H9 (cell line): ENCODE results near the gene R3HDM2. TPM values are rescaled to one million over a fixed set of nuclear protein-coding genes. Genes with fewer than 3 reads are reported as not detected.

ENCODE experiments used
- DNase-seq: peaks from one replicate; pipeline ENCODE4 v3.0.0-alpha.2; 2017
- H2AFZ ChIP-seq: one replicate; pipeline ENCODE4 v1.6.1; 2013; ENCODE audit warnings: mild to moderate bottlenecking, low read length, control low read depth, moderate library complexity
- H2AK5ac ChIP-seq: 2 replicates; pipeline ENCODE4 v1.6.1; 2013; ENCODE audit warnings: low read length, control low read depth, mixed read lengths; ENCODE audit not compliant: insufficient read length
- H2BK120ac ChIP-seq: one replicate; pipeline ENCODE4 v1.6.1; 2013; ENCODE audit warnings: low read depth, mild to moderate bottlenecking, low read length, control low read depth, inconsistent platforms; ENCODE audit not compliant: poor library complexity, severe bottlenecking
- H2BK12ac ChIP-seq: 2 replicates; pipeline ENCODE4 v1.6.1; 2013; ENCODE audit warnings: low read length, control low read depth, mixed read lengths, low read depth; ENCODE audit not compliant: insufficient read length
- H2BK15ac ChIP-seq: 2 replicates; pipeline ENCODE4 v1.6.1; 2013; ENCODE audit warnings: low read depth, low read length, control low read depth
- H2BK20ac ChIP-seq: one replicate; pipeline ENCODE4 v1.6.1; 2013; ENCODE audit warnings: low read depth, mild to moderate bottlenecking, low read length, control low read depth, inconsistent platforms; ENCODE audit not compliant: poor library complexity, severe bottlenecking
- H2BK5ac ChIP-seq: 2 replicates; pipeline ENCODE4 v1.6.1; 2013; ENCODE audit warnings: low read length, control low read depth, mixed read lengths; ENCODE audit not compliant: insufficient read length
- H3K14ac ChIP-seq: 2 replicates; pipeline ENCODE4 v1.6.1; 2013; ENCODE audit warnings: low read length, control low read depth; ENCODE audit not compliant: insufficient read depth
- H3K18ac ChIP-seq: 2 replicates; pipeline ENCODE4 v1.6.1; 2013; ENCODE audit warnings: low read depth, mild to moderate bottlenecking, mixed read lengths, low read length, control low read depth; ENCODE audit not compliant: insufficient read length
- H3K23ac ChIP-seq: 2 replicates; pipeline ENCODE4 v1.6.1; 2013; ENCODE audit warnings: low read length, control low read depth, mixed read lengths, low read depth; ENCODE audit not compliant: insufficient read length
- H3K23me2 ChIP-seq: 2 replicates; pipeline ENCODE4 v1.6.1; 2013; ENCODE audit warnings: low read depth, mild to moderate bottlenecking, mixed read lengths, low read length, control low read depth; ENCODE audit not compliant: insufficient read length, poor library complexity, severe bottlenecking
- H3K27ac ChIP-seq: 2 replicates; pipeline ENCODE4 v1.5.1; 2013; ENCODE audit warnings: low read length, control low read depth, mixed read lengths, low read depth; ENCODE audit not compliant: insufficient read length
- H3K27me3 ChIP-seq: 2 replicates; pipeline ENCODE4 v1.6.1; 2013; ENCODE audit warnings: low read length, control low read depth, inconsistent platforms; ENCODE audit not compliant: insufficient read depth
- H3K4ac ChIP-seq: 2 replicates; pipeline ENCODE4 v1.6.1; 2013; ENCODE audit warnings: low read depth, mild to moderate bottlenecking, control low read depth, inconsistent platforms, low read length, moderate library complexity
- H3K4me1 ChIP-seq: 2 replicates; pipeline ENCODE4 v1.6.1; 2013; ENCODE audit warnings: low read length, control low read depth, inconsistent platforms; ENCODE audit not compliant: insufficient read depth
- H3K4me2 ChIP-seq: 2 replicates; pipeline ENCODE4 v1.6.1; 2013; ENCODE audit warnings: low read length, control low read depth, mixed read lengths; ENCODE audit not compliant: insufficient read length, insufficient read depth
- H3K56ac ChIP-seq: 2 replicates; pipeline ENCODE4 v1.6.1; 2013; ENCODE audit warnings: low read depth, mild to moderate bottlenecking, mixed read lengths, low read length, control low read depth; ENCODE audit not compliant: insufficient read length
- H3K79me1 ChIP-seq: 2 replicates; pipeline ENCODE4 v1.6.1; 2013; ENCODE audit warnings: low read depth, mild to moderate bottlenecking, moderate library complexity, low read length, control low read depth, inconsistent platforms; ENCODE audit not compliant: insufficient read depth, poor library complexity, severe bottlenecking
- H3K79me2 ChIP-seq: 2 replicates; pipeline ENCODE4 v1.6.1; 2013; ENCODE audit warnings: low read length, control low read depth, inconsistent platforms; ENCODE audit not compliant: insufficient read depth
- H3K9ac ChIP-seq: 2 replicates; pipeline ENCODE4 v1.6.1; 2013; ENCODE audit warnings: low read length, control low read depth, mixed read lengths; ENCODE audit not compliant: insufficient read length; ENCODE audit errors: extremely low read depth
- H3K9me3 ChIP-seq: one replicate; pipeline ENCODE4 v1.6.1; 2013; ENCODE audit warnings: low read depth, low read length, inconsistent platforms; ENCODE audit not compliant: control insufficient read depth
- H3T11ph ChIP-seq: one replicate; pipeline ENCODE4 v1.6.1; 2013; ENCODE audit warnings: mild to moderate bottlenecking, low read length, control low read depth, inconsistent platforms
- H4K20me1 ChIP-seq: one replicate; pipeline ENCODE4 v1.6.1; 2013; ENCODE audit not compliant: control insufficient read depth, insufficient read length, insufficient read depth
- H4K5ac ChIP-seq: 2 replicates; pipeline ENCODE4 v1.6.1; 2013; ENCODE audit warnings: low read depth, mild to moderate bottlenecking, mixed read lengths, low read length, control low read depth; ENCODE audit not compliant: insufficient read length
- H4K8ac ChIP-seq: replicated peaks from 2 replicates; pipeline ENCODE4 v1.6.1; 2013; ENCODE audit warnings: low read length, control low read depth, mixed read lengths, low read depth; ENCODE audit not compliant: insufficient read length
- H4K91ac ChIP-seq: 2 replicates; pipeline ENCODE4 v1.6.1; 2013; ENCODE audit warnings: low read depth, mild to moderate bottlenecking, moderate library complexity, mixed read lengths, low read length, control low read depth; ENCODE audit not compliant: insufficient read length
- H3K27ac Mint-ChIP-seq, 3 experiments: 2 replicates in 2 of 3; 3 replicates in 1 of 3; pipeline ENCODE4 v1.8.0; 2020 to 2021; ENCODE audit warnings: mixed read lengths in 3 of 3, mild to moderate bottlenecking in 1 of 3, moderate library complexity in 1 of 3
- H3K27me3 Mint-ChIP-seq: 2 replicates; pipeline ENCODE4 v1.8.0; 2021; ENCODE audit warnings: low read depth, mild to moderate bottlenecking, moderate library complexity, mixed read lengths
- H3K36me3 Mint-ChIP-seq, 3 experiments: 2 replicates in 2 of 3; 3 replicates in 1 of 3; pipeline ENCODE4 v1.8.0; 2020 to 2021; ENCODE audit warnings: low read depth in 3 of 3, mixed read lengths in 3 of 3; ENCODE audit not compliant: insufficient read depth in 1 of 3
- H3K4me1 Mint-ChIP-seq, 2 experiments: 2 replicates each; pipeline ENCODE4 v1.8.0; 2020; ENCODE audit warnings: mixed read lengths in 2 of 2
- H3K4me3 Mint-ChIP-seq, 2 experiments: 2 replicates in 1 of 2; 3 replicates in 1 of 2; pipeline ENCODE4 v1.8.0; 2020 to 2021; ENCODE audit warnings: mild to moderate bottlenecking in 2 of 2, mixed read lengths in 2 of 2, moderate library complexity in 1 of 2
- H3K9me3 Mint-ChIP-seq, 2 experiments: 2 replicates in 1 of 2; 3 replicates in 1 of 2; pipeline ENCODE4 v1.8.0; 2020; ENCODE audit warnings: mild to moderate bottlenecking in 2 of 2, mixed read lengths in 2 of 2, moderate library complexity in 1 of 2
- CTCF ChIP-seq: fragments of 200-600 bp; sonication (generic); conservative IDR thresholded peaks from 3 replicates; pipeline ENCODE4 v1.8.0; 2021; ENCODE audit warnings: antibody characterized with exemption, mild to moderate bottlenecking
- WGBS: extraction: QIAGEN DNeasy Blood & Tissue Kit; methylation state at CpG from one replicate; pipeline ENCODE4 v1.1.7; 2013; ENCODE audit warnings: missing lambda C conversion rate, low lambda C conversion rate, mixed read lengths; ENCODE audit not compliant: insufficient read length; ENCODE audit errors: extremely low coverage; 5-methylcytosine and 5-hydroxymethylcytosine counted together
- total RNA-seq: library from RNA; stranded (reverse); gene quantifications from 2 replicates; pipeline ENCODE4 v1.2.1, GENCODE V29; 2021

The R3HDM2 gene
- total RNA-seq, 1 experiment from 2014 or later, result 43.9 TPM

GRCh38 chr12:57205186-57205585 lies 225.7 kb downstream of the R3HDM2 start:
- Mint-ChIP-seq H3K27me3 (no peaks in the 10 kb centered on the region), H3K9me3 (no peaks in the 10 kb centered on the region), H3K4me3 (no peak overlapping the region), H3K4me1 (no peaks in the 10 kb centered on the region), H3K36me3 (peaks cover 45 to 91% (median 87%) of the 10 kb centered on the region in 3 experiments), H3K27ac (no peak overlapping the region)
- no peaks in the 10 kb centered on the region for H3K23me2 ChIP-seq
- H3T11ph ChIP-seq, result no peak overlapping the region
- no peak overlapping the region for H2BK5ac ChIP-seq
- no peaks in the 10 kb centered on the region for H3K79me1 ChIP-seq
- H4K5ac ChIP-seq, result no peak overlapping the region
- H4K91ac ChIP-seq, result no peak overlapping the region
- no peak for TF ChIP-seq CTCF
- H3K79me2 ChIP-seq, result no peaks in the 10 kb centered on the region
- H3K27ac ChIP-seq, result no peak overlapping the region
- no peak overlapping the region for H4K8ac ChIP-seq
- no peaks in the 10 kb centered on the region for H3K4me1 ChIP-seq
- no peaks in the 10 kb centered on the region for H3K9me3 ChIP-seq
- H3K4ac ChIP-seq, result no peak overlapping the region
- no peak overlapping the region for H2BK15ac ChIP-seq
- no peak overlapping the region for H2AK5ac ChIP-seq
- H3K9ac ChIP-seq, result no peak overlapping the region
- no peaks in the 10 kb centered on the region for H4K20me1 ChIP-seq
- WGBS, result no CpG with 5 or more reads among the region's 26 CpGs
- no peak for DNase-seq
- no peak overlapping the region for H2BK120ac ChIP-seq
- H2BK12ac ChIP-seq, result no peak overlapping the region
- no peaks in the 10 kb centered on the region for H3K27me3 ChIP-seq
- no peak overlapping the region for H3K14ac ChIP-seq
- H3K56ac ChIP-seq, result no peak overlapping the region
- no peak overlapping the region for H2BK20ac ChIP-seq
- H2AFZ ChIP-seq, result no peak overlapping the region
- H3K4me2 ChIP-seq, result no peak overlapping the region
- no peak overlapping the region for H3K23ac ChIP-seq
- no peak overlapping the region for H3K18ac ChIP-seq
